ENCODE results near the gene KIF2A.
"Not testable (repeated sequence)": the region's sequence is repeated elsewhere in the genome, so short reads cannot be mapped to it uniquely, and the experiment has no call there.

KIF2A gene

GRCh38 chr5:62305715-62306322, at the start of gene KIF2A:
KIF2A (plus strand) TSS chr5:62306206; CDS start chr5:62306473, 267 bp downstream.
- peak; percentile 84 for DNase-seq

- no peak for DNase-seq
Measured at GRCh38 chr5:62257020-62257367, 49.0 kb upstream of the KIF2A start.

DNA sequence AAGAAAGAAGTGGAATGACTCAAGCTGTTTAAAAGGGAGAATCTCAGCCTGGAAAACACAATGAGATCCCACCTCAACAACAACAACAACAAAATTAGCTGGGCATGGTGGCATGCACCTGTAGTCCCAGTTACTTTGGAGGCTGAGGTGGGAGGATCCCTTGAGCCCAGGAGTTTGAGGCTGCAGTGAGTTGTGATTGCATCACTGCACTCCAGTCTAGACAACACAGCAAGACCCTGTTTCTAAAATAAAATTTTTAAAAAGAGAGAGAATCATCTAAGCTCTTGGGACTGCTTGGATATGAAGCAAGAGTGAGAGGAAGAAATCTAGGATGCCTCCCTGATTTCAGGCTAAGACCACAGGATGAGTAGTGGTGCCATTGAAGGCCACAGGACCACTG, 47.4 kb upstream of the KIF2A start:
- no peak for DNase-seq

DNA sequence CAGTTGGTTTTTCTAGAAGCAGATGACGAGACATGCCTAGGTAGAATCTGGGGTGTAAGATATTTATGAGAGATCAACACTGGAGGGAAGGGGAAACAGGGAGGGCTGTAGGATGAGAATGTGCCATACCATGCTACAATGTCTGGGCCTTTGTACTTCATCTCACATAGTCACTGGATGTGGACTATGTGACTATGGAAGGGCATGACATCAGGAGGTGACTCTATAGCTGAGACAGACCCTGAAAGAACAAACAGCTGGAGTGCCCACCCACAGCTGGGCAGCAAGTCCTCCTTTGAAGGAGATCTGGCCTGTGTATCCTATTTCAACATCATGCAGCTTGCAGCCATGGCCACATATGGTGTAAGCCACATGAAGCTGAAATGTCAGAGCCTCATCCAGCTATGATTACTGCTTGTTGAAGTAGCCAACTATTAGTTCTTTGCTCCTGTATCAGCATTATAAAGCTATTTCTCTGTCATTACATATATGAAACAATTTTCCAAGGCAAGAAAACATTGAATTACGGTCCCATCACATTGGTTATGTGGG, 46.2 kb upstream of the KIF2A start:
- no peak for DNase-seq

DNA sequence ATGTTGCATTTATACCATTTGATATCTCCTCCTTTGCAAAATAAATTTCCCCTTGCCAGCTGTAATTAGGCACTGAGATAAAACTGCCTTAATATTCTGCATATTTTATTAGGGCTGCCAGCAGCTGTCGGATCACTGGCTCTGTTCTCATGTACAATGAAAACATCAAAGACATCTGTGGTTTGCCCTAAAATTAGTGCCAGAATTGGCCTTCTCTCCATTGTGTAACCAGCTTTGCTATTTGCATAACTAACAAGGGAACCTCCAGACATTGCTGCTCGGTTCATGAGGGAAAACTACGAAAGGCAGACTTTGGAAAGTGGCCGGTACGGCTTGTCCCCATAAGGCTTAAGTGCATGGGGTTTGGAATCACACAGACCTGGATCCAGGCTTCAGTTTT, 45.5 kb upstream of the KIF2A start:
- no peak for DNase-seq

DNA sequence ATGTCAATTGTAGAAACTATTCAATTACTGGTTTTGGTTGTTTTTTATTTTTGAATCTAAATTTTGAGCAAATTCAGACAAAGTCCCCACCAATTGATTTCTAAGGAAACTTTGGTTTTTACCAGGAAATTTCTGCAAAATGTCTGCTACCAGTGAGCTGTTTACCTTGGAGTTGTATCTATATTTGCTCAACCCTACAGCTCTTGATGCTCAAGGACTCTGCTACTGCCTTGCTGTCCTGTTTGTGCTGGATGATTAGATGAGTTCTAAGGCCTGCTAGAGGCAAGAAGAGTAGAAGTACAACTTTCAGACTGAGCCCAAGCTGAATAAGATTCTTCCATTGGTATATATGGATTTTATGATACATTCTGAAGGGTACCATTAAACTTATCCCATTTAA, 42.6 kb upstream of the KIF2A start:
- DNase-seq: no peak

- DNase-seq: no peak
Measured at GRCh38 chr5:62265648-62266112, 40.3 kb upstream of the KIF2A start.

DNA sequence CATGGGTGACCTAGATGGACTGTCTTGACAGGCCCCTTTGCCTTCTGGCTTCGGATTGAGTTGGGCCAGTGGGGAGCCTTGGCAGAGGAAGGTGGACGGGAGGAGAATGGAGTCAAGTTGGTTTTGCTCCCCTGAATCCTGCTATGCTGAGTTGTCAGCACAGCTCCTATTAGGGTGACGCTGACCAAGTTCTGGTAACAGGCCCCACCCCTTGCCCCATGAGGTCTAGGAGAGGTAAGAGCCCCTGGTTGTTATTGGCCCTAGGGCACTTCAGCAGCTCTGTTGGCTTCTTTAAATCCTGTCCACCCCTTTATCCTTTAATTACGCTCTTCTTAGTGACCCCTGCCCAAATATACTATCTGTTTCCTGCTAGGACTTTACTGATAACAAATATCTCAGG, 39.4 kb upstream of the KIF2A start:
- DNase-seq: no peak

- DNase-seq: peak; percentile 93
Measured at GRCh38 chr5:62268234-62268633, 37.8 kb upstream of the KIF2A start.

GRCh38 chr5:62268792-62269191, 37.2 kb upstream of the KIF2A start:
- no peak for DNase-seq

DNA sequence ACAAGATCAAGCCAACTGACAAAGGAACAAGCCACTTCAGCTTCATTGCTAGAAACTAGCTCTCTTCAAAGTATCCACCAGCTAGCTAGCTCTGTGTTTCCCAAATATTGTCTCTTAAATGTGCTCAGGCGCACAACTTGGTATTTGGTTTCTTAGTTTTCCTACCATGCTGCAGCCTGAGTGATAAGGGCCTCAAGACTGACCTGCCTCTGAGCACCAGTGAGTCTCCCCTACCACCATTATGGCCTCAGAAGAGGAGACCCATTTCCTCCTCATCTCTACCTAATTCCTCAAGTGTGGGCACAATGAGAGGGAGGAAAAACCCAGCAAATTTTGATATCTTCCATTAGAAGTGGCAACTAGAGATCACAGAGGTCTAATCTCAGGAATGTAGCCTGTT, 34.6 kb upstream of the KIF2A start:
- DNase-seq: no peak

DNA sequence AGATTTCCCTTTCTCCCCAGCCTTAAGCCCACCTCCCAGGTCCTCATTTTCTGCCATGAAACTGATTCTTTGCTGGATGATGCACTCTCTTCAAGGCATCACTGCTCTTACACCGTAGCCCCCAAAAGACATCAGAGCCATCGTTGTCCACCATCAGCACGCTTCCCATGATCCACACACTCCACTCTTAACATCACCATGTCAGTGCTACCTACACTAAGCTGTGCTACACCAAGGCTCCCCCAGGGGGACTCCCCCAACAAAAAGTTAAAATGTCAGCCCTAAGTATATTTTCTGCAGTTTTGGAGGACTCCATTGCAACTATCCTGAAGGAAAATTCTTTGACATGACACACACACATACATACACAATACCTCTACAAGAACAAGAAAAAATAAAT, 34.1 kb upstream of the KIF2A start:
- no peak for DNase-seq

GRCh38 chr5:62273687-62274086, 32.3 kb upstream of the KIF2A start:
- DNase-seq: no peak

- DNase-seq: no peak
Measured at GRCh38 chr5:62275581-62275980, 30.4 kb upstream of the KIF2A start.

GRCh38 chr5:62281411-62281810, 24.6 kb upstream of the KIF2A start:
- DNase-seq: no peak

- DNase-seq: no peak
Measured at GRCh38 chr5:62282064-62282463, 23.9 kb upstream of the KIF2A start.

- no peak for DNase-seq
Measured at GRCh38 chr5:62283005-62283404, 23.0 kb upstream of the KIF2A start.

- peak; percentile 54 for DNase-seq
Measured at GRCh38 chr5:62283861-62284260, 22.1 kb upstream of the KIF2A start.

- DNase-seq: no peak
Measured at GRCh38 chr5:62284946-62285891, 20.8 kb upstream of the KIF2A start.

DNA sequence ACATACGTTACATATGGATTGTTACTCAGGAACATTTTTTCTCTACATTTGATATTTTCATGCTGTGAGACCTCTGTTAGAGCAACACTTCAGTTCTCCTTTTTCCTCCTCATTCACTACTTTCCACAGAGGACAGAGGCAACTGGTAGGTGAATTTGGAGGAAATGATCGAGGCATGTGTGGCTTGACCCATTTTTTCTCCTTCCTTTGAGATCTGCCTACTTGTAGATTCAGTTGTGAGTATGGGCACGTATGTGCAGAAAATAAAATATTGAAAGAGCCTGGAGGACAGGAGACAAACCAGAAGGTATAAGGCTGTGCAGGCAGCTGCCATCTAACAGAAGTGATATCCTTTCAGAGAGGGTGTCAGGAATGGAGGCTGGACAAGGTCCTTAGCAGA, 19.2 kb upstream of the KIF2A start:
- DNase-seq: no peak

- no peak for DNase-seq
Measured at GRCh38 chr5:62287237-62287636, 18.8 kb upstream of the KIF2A start.

- no peak for DNase-seq
Measured at GRCh38 chr5:62288118-62288517, 17.9 kb upstream of the KIF2A start.

DNA sequence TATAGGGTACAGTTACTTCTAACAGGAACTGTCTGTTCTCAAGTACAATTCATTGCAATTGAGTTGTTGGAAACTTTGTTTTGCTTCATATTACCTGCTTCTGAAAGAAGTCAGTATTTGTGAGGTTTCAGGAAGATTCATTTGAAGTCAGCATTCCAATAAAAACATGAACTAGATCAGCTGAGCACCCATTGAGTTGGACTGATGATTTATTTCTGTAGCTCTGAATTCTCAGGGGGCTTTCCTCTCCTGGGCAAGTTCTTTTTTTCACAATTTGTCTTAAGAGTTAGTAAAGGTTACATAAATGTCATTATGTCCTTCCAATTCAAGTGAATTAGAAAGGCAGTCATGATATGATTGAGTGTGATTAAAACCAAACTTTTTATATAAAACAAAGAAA, 16.2 kb upstream of the KIF2A start:
- DNase-seq: no peak

GRCh38 chr5:62291829-62292228, 14.2 kb upstream of the KIF2A start:
- DNase-seq: not testable (repeated sequence)
